Fibroblast of skin of back (primary cell): ENCODE results near the gene DCHS1.

ENCODE experiments used
- DNase-seq: peaks from one replicate; pipeline ENCODE4 v3.0.0-alpha.2; 2013

Gene DCHS1

DNA sequence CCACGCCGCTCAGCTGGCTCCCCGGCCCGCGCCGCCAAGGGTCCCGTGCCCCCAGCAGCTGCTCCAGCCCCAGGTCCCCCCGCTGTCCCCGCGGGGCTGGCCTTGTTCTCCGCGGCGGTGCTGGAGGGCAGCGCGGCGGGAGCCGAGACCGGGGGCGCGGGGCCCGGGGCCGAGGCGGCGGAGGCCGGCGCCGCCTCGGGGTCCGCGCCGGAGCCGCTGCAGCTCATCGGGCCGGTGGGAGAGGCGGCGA is 43.7 kb downstream of the DCHS1 start:
- DNase-seq, result no peak

DNA sequence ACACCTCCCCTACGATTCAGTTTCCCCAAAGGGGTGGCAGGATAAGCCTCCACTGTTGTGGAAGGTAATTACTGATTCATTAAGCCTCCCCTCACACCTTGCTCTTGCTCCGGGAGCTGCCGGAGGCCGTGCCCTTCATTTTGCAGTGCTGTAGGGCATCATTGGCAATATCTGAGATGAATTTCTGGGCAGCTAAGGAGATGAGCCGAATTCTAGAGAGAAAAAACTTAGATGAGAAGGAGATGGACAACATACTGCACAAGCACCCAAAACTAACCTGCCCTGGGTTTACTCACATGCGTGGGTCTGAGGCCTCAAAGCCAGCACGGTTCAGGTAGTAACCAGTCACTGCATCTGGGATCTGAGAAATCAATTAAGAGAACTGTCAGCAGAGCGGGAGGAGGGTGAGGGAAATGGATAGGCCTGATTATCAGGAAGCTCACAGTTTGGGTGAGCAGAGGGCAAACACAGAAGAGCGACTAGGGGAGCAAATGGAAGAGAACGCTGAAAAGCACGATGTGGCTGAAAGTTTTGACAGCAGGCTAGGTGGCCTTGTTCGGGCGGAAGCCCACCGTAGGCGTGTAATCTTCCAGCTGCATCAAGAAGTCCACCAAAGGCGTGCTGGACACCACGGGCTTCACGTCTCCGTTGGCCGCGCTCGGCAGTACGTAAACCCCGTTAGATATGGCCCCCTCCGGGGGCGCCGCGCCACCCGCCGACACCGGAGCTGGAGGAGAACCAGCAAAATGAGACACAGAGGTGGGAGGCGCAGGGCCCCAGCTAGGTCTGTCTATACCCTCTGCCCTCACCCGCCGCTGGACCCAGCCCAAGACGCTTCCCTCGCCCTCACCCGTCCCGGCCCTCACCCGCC is 44.3 kb downstream of the DCHS1 start:
- peak; percentile 25 for DNase-seq

GRCh38 chr11:6610591-6610990 is 45.0 kb downstream of the DCHS1 start:
- DNase-seq, result no peak

DNA sequence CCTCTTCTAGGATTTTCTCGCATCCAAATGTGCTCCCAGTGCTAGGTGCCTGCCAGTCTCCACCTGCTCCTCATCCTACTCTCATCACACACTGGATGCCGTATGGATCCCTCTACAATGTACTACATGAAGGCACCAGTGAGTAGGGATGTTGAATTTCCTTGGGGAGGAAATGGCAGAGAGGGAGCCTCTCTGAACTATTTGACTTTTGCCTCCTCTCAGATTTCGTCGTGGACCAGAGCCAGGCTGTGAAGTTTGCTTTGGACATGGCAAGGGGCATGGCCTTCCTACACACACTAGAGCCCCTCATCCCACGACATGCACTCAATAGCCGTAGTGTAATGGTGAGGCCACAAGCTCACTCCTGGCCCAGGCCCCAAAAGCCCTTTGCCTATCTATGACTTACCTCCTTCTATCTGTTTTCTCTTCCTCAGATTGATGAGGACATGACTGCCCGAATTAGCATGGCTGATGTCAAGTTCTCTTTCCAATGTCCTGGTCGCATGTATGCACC is 46.0 kb downstream of the DCHS1 start:
- DNase-seq, result no peak

GRCh38 chr11:6608726-6609501 is 46.7 kb downstream of the DCHS1 start:
- peak; percentile 45 for DNase-seq

- no peak for DNase-seq
These were observed 47.6 kb downstream of the DCHS1 start for GRCh38 chr11:6608011-6608410.

GRCh38 chr11:6607190-6607795 is 48.3 kb downstream of the DCHS1 start:
- peak; percentile 47 for DNase-seq

- peak; percentile 96 for DNase-seq
These were observed 49.0 kb downstream of the DCHS1 start for GRCh38 chr11:6606471-6607189.

GRCh38 chr11:6604790-6605189 is 50.8 kb downstream of the DCHS1 start:
- no peak for DNase-seq

DNA sequence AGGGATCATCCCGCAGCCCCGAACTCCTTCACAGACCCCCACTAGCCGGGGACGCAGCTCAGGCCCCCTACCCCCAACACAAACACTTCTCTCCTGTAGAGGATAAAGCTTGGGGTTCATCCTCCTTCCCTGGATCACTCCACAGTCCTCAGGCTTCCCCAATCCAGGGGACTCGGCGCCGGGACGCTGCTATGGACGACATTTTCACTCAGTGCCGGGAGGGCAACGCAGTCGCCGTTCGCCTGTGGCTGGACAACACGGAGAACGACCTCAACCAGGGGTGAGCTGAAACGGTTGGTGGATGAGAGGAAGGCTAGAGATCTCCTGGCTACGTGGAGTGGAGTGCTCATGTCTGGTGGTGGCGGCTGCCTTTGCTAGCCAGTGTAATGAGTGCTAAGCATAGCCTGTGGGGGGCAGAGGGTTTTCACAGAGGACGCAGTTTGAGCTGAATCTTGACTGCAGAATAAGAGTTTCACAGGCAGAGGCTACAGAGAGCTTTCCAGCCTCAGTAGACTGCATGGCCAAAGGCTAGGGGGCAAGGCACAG is 51.5 kb downstream of the DCHS1 start:
- peak; percentile 66 for DNase-seq

DNA sequence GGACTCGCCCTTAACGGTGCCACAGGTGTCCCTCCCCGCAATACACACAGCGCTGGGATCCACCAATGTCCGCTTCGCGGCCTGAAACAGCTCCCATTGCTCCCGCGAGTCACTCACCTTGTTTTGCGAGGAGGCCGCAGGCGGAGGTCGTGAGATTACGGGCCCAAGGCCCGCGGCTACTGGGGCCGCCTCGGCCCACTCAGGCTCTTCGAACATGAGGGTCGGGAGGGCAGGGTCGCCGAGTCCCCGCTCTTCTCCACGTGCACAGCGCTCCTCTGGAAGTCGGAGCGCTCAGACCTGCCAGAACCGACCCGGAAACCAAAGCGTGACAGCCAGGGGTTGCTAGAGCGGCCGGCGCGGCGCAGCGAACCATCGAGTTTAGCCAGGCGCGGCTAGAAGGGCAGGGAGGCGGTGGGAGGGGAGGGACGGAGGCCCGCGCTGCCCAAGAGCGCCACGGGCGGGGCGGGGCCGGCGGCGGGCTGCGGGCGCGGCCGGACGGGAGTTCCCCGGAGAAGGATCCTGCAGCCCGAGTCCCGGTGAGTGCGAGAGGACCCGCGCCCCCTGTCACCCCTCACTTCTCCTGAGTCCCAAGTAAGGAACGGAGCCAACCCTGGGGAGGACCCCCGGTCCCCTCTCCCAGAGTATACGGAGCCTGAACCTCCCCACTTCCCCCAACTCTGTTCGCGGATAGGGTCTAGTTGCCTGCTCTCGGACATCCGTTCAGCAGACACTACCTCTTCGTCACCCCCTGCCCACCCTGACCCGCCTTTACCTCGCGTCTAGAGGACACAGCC is 52.1 kb downstream of the DCHS1 start, which contains the start of the genes ILK and RRP8:
Gene ILK (plus strand): TSS at position 488 of the 794 bp plus-strand sequence. CDS start 498 bp downstream, outside the sequence.
Gene RRP8 (minus strand): TSS at position 330 of the 794 bp plus-strand sequence. CDS start 114 bp downstream, at position 216.
- DNase-seq, result peak; percentile 90

DNA sequence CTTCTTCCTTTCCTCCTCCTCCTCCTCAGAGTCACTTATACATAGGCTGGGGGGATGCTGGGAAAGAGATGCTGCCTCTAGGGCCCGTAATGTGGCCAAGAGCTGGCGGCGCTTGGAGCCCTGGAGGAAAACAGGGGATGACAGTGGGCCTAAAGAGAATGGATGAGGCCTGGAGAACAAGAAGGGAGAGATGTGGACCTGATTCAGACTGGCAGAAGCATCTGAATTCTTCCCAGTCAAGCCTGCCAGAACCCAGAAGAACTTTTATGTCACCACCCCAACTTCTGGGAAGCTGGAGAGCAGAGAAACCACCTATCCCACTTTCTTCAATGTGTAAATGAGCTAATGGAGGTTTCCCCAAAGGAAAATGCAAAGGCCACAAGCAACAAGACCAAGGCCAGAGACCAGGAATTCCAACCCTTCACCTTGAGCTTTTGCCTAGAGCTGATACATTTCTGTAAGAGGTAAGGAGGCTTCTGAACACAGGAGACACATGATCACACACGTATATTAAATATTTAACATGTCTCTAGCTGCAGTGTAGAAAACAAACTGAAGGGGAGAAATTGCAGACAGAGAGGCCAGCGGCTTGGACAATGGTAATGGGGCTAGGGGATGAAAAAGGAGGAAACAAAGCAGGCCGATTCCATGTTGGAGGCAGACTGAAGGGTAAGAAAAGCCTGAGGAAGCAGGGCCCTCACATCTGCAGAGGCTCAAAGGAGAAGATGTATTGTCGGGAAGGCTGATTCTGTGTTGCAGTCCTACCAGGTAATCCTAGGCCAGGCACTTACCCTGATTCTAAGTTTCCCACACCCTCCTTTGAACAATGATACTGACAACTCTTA is 53.3 kb downstream of the DCHS1 start:
- no peak for DNase-seq

- DNase-seq, result no peak
These were observed 54.6 kb downstream of the DCHS1 start for GRCh38 chr11:6601041-6601461.

GRCh38 chr11:6599881-6600390 is 55.7 kb downstream of the DCHS1 start:
- DNase-seq, result no peak

DNA sequence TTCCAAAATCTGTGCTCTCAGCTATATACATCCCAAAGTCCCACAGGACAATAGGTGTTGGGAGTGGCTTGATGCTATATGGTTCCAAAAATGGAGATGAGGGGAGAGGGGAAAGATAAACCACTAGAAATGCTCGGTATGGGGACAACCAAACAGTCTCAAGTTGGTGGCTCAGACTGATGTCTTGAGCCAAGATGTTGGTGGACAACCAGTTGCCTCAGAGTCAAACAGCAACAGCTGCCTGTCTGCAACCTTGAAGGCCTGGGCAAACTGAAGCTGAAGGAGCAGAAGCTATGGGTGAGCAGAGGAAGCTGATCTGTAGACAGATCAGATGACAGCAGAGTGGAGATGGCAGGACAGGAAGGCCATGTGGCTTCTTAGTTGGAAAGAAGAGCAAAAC is 56.2 kb downstream of the DCHS1 start:
- no peak for DNase-seq

- DNase-seq, result no peak
These were observed 57.1 kb downstream of the DCHS1 start for GRCh38 chr11:6598555-6598954.

- no peak for DNase-seq
These were observed 59.3 kb downstream of the DCHS1 start for GRCh38 chr11:6596239-6596877.

DNA sequence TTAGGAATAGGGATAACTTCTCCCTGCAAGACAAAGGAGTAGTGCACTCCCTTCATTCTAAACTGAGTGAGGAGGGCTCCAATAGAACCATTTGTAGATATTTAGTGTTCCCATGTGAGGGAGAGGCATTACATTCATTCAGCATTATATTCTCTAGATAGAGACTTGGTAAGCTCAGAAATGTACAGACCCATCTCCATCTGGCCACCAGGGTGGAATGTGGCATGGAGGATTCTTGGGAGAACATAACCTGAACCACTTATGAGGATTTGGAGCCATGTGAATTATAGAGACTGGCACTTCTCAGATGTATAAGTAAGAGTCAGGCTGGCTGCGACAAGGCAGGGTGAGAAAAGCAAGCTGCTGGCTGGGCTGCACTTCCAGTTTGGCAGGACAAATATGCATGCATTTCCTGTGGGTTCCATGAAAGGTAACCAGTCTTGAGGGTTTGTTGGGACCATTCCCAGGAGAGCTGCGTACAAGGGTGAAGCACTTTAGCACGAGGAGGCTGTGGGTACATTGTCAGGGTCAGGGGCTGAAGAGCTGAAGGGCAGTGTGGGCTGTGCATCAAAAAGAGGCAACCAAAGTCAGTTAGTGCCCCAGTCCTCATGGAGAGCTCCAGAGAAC is 61.4 kb downstream of the DCHS1 start:
- DNase-seq, result no peak

GRCh38 chr11:6588018-6588417 is 67.6 kb downstream of the DCHS1 start:
- no peak for DNase-seq
